GM19372 (cell line): ENCODE data around the gene RNASET2.
"Not testable (repeated sequence)": the region's sequence is repeated elsewhere in the genome, so short reads cannot be mapped to it uniquely, and the experiment has no call there.

ENCODE experiments used
- ATAC-seq: cut with Tn5 transposase; IDR thresholded peaks from one replicate; pipeline ENCODE4 v1.9.1; 2021; ENCODE audit warnings: mild to moderate bottlenecking, low read depth, moderate library complexity; ENCODE audit not compliant: unreplicated experiment

The RNASET2 gene

DNA sequence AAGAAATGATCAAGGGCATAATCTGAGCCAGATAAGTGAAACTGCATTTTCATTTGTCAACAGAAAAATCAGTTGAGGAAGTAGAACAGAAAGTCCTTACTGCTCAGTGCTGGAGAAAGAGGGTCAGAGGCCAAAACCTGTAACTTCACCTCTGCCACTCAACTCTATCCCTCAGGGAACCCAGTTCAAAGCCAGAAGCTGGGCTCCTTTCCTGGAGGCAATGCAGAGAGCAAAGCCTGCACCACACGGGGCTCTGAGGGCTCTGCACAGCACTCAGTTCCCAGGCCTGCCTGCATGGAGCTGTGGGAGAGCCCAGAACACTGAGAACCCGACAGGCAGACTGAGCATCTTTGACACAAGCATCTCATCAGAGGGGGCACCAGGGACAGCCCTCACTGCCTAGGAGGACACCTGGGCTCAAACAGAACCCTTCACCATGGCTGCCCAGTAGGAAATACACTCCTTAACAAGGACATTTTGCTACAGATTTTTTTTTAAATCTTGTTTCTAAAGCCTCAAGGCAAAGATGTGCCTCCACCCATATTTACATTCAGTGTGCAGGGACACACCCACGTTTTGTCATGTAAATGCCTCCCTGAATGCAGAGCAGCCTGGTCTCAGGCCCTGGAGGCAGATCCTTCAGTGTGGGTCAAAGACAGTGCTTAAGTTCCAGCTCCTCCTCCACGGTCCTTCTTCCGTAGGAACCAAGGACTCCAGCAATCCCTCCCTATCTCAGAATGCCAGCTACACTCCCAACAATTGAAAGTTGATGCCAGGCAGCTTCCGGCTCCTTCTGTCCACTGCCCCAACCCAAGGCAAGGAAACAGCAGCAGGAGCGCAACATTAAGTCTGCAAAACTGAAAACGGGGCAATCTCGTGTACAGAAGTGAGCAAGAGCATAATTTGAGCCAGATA, 6.6 kb downstream of the RNASET2 start:
- no peak for ATAC-seq

DNA sequence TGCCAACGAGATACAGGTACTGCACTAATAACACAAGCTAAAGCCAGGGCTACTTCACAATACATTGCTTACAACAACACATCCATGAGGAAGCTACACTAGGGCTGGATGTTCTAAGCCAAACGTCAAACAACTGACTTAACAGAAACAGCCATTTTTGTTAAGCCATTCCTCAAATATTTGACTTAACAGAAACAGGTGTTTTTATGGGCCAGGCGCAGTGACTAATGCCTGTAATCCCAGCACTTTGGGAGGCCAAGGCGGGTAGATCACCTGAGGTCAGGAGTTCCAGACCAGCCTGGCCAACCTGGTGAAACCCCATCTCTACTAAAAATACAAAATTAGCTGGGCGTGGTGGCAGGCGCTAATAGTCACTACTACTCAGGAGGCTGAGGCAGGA, 7.6 kb downstream of the RNASET2 start:
- ATAC-seq: not testable (repeated sequence)

DNA sequence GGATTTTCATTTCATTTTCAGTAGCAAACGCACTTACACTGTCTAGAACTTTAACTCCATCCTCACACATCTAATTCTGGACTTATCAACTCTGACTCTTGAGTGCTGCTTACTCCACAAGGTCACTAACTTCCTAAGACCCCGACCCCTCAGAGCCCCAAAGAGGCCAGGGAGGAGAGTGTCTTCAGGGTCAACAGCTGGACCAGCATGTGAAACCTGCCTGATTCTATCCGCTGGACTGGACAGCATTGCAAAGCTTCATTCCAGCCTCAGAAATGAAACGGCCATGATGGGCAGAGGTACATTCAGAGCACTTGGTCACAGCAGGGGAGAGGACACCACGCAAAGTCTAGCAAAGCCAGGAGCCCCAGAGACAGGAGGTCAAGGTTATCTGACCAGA, 9.1 kb downstream of the RNASET2 start:
- ATAC-seq: no peak

DNA sequence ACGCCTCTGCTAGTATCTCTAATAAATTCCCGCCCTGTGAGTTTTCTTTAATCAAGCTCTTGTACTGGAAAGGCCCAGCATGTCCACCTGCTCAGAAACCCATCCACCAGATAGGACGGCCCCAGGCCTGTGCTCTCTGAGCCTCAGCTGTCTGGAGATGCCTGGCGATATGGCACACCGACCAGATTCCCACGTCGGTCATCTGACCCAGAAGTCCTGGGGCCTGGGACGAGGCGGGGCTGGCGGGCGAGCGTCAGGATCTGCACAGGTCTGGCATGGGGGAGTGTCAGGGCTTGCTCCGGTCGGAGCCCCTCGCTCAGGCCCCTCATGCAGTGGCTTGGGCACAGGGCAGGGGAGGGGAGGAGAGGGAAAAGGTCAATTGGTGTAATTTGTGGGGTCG, 10.2 kb downstream of the RNASET2 start:
- no peak for ATAC-seq

- no peak for ATAC-seq
Measured at GRCh38 chr6:166944666-166945256, 11.6 kb downstream of the RNASET2 start.

DNA sequence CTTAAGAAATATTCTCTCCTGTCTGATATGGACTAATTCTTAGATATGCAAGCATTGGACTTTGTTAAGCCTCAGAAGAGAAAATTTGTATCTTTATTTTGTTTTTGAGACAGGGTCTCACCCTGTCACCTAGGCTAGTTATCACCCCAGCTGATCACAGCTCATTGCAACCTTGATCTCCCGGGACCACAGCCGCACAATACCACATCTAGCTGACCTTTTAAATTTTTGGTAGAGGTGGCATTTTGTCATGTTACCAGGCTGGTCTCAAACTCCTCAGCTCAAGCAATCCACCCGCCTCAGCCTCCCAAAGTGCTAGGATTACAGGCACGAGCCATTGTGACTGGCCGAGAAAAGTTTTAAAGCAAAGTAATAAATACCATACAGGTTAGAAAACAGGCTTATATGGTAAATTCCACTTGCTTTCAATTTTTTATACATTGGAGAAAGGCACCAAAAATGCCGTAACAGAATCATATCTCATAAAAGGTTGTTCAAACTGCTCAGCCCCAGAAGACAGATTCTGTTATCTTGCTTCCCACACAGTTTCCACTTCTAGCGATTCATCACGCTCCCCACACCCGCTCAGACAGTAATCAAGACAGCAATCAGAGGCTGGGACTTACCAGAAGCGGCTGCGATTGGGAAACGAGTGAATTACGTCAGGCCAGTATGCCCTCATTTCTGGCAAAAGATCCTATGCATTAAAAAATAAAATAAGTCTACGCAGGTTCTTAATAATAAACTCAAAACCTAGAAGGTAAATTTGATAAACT, 13.8 kb downstream of the RNASET2 start:
- ATAC-seq: no peak

DNA sequence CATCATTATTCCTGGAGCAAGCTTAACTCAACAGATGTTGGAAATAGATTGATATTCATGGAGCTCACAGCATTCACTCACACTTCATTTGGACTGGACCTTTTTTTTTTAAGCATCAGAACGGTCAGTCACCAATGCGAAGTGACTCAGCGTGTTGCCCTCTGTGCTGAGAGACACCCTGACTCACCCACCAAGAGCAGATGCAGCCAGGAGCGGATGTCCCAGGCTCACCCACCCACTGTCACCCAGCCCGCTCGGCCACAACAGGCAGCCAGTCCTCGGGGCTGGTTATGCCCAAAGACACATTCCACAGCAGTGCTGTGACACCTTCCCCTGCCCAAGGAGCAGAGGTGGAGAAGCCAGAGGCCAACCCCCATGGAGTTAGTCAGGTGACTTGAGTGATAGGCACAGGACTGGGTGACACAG, 15.7 kb downstream of the RNASET2 start:
- ATAC-seq: no peak

DNA sequence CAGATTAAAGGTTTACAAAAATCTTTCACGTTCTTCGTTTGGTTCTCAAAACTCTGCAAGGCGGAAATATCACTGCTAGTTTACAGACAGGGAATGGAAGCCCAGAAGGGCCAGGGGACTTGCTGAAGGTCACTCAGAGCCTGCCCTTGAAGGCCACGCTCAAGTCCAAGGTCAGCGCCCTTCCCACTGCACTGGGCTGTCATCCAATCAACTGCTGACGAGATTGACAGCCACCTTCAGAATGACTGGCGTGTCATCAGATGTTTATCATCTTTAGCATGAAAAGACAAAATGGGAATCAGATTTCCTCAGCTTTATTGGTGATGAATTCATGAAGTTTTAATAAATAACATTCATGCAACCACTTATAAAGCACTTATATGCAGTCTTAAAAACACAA, 16.5 kb downstream of the RNASET2 start:
- no peak for ATAC-seq

GRCh38 chr6:166939345-166939744, 17.0 kb downstream of the RNASET2 start:
- ATAC-seq: no peak

DNA sequence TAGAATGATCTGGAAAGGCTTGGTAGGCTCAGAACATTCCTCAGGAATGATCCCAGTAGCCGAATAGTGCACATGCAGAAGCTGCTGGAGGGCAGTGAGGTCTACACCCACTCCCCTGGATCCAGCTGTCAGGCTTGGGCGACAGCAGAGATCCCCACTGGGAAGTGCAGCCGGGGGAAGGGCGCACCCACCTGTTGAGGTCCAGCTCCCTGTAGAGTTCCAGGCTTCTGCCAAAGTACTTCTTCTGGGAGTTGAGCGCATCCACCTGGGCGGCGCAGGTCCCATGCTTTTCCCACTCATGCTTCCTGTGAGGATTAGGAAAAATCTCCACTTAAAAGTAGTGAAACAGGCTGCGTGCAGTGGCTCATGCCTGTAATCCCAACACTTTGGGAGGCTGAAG, 17.6 kb downstream of the RNASET2 start:
- no peak for ATAC-seq

- no peak for ATAC-seq
Measured at GRCh38 chr6:166938150-166938549, 18.2 kb downstream of the RNASET2 start.

GRCh38 chr6:166937746-166938145, 18.6 kb downstream of the RNASET2 start:
- no peak for ATAC-seq

GRCh38 chr6:166936079-166936787, 20.1 kb downstream of the RNASET2 start:
- no peak for ATAC-seq

DNA sequence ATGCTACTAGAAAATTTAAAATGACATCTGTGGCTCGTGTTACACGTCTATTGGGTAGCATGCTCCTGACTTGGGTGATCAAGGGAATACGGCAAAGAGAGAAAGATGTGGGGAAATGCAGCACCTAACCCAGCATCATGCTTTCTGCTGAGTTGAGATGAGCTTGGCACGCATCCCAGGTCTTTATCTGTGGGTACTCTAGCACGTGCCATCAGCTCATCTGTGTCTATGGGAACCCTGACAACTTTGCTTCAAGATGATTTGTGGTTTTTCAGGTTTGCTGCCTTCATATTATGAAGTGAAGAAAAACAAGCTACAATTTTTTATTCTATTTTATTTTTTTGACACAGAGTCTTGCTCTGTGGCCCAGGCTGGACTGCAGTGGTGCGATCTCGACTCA, 21.0 kb downstream of the RNASET2 start:
- ATAC-seq: no peak

GRCh38 chr6:166934174-166934573, 22.2 kb downstream of the RNASET2 start:
- ATAC-seq: no peak

- ATAC-seq: no peak
Measured at GRCh38 chr6:166933396-166933795, 23.0 kb downstream of the RNASET2 start.

- ATAC-seq: no peak
Measured at GRCh38 chr6:166932616-166933015, 23.7 kb downstream of the RNASET2 start.

GRCh38 chr6:166932116-166932515, 24.2 kb downstream of the RNASET2 start:
- no peak for ATAC-seq

DNA sequence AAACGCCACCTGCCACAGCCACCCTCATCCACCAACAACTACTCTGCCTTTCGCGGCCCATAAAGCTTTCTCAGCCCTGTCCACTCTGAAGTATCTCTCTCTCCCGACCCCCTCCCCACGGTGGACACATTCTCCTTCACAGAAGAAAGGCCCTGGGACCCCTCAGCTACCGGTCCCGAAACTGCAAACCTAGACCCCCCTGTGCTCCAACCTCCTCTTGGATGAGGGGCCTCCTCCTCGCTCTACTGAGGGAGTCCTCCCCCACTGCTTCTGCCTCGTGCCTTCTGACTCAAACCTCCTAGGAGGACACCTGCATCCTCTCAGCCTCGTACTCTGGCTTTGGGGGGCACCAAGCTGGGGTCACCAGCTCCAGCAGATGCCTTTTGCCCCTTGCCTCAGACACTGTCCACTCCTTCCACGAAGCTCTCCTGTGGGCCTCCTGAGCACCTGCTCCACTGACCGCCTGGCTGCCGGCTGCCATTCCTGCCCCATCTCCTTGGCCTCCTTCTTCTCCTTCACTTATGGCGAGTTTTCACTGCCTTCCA, 24.9 kb downstream of the RNASET2 start:
- no peak for ATAC-seq

- ATAC-seq: no peak
Measured at GRCh38 chr6:166930354-166930891, 25.9 kb downstream of the RNASET2 start.
